Measurements from ENCODE around the gene EBF4. TPM values are rescaled to one million over a fixed set of nuclear protein-coding genes. Genes with fewer than 3 reads are reported as not detected.

Gene EBF4
- total RNA-seq, 2 experiments from 2014 or later = 0.99 to 2.4 TPM

DNA sequence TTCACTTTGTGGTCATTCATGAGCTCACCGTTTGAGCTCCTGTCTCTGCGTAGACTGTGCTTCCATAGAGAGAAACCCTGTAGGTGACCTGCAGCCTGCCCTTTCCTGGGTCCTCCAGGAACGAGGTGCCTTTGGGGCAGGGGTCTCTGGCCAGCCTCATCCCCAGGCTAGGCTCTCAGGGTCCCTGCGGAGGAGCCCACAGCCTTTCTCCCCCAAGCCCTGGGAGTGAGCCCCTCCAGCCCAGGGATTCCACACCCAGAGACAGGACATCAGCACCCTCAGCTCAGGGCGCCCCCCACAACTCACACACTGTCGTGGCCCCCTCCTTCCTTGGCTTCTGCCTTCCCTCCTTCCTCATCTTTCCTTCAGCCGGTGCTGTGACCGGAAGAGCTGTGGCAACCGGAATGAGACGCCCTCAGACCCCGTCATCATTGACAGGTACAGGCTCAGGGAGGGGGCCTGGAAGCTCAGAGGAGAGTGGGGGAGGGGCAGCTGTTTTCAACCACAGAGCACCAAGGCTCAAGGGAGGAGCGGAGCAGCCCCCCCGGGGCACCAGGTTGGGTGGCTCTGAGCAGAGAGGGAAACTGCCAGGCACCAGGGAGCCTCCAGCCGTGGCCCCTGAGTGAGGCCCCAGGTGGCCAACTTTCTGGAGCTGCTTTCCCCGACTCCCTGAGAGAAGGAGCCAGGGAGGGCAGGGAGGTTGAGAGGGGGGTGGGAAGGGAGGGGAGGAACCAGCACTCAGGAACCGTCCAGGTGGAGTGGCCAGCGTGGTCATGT is 16.8 kb downstream of the EBF4 start:
- ATAC-seq (ENCODE audit: low read depth) (no peak), DNase-seq (no peak)
- H3K4me3 Mint-ChIP-seq = no peak overlapping the region
- no peak overlapping the region for H3K27ac Mint-ChIP-seq
- H3K36me3 Mint-ChIP-seq = no peaks in the 10 kb centered on the region
- H3K27me3 Mint-ChIP-seq = no peaks in the 10 kb centered on the region
- POLR2A ChIA-PET = no interaction called here
- peaks cover 8% of the 10 kb centered on the region for H3K4me1 Mint-ChIP-seq
- H3K9me3 Mint-ChIP-seq = no peaks in the 10 kb centered on the region

DNA sequence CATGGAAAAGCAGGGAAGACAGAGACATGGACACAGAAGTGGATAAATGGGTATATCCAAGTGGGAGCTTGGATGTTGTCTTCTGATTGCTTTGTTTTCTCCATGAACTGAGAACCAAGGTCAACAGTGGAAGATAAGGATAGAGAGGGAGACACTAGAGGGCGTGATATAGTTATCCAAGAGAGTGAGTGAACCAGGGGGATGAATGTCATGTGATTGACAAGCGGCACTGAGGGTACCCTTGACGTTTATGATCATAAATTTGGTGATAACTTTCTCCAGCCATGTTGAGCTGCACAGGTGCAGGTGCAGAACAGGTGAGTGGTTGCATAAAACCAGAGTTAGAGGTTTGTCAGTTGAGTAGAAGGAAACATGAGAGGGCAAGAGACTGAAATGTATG is 20.7 kb downstream of the EBF4 start:
- DNase-seq = no peak
- no peaks in the 10 kb centered on the region for H3K4me1 Mint-ChIP-seq
- H3K4me3 Mint-ChIP-seq = no peak overlapping the region
- ATAC-seq (ENCODE audit: low read depth) = no peak
- POLR2A ChIA-PET = no interaction called here
- H3K36me3 Mint-ChIP-seq = no peaks in the 10 kb centered on the region
- no peak overlapping the region for H3K27ac Mint-ChIP-seq
- H3K9me3 Mint-ChIP-seq = no peaks in the 10 kb centered on the region
- peaks cover 2% of the 10 kb centered on the region for H3K27me3 Mint-ChIP-seq

DNA sequence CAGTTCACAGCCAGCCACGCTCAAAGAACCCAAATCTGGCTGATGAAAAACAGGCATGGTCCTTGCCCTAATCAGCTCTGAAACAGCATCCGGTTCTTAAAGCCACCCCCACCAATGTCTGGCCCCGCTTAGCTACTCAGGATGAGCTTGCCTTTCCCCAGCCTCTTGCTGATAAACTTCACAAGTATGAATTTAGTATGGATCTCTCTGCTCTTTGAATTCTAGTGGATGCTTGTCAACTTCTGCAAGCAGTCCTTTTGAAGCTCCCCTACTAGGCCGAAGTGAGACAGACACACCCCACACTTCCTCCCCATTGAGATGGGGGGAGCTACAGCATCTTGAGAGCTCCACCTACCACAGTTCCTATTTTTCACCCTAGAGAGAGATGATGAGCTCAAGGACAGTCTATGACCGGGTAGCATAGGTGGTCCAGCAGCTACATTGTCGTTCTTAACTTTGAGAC is 36.7 kb downstream of the EBF4 start:
- Mint-ChIP-seq H3K36me3 (no peaks in the 10 kb centered on the region), H3K27ac (peak overlapping the region; percentile 87), H3K4me3 (peak overlapping the region; percentile 52), H3K9me3 (peaks cover 3% of the 10 kb centered on the region), H3K27me3 (peaks cover 8% of the 10 kb centered on the region), H3K4me1 (peaks cover 7% of the 10 kb centered on the region)
- DNase-seq (no peak), ATAC-seq (ENCODE audit: low read depth) (peak; percentile 95)
- POLR2A ChIA-PET = interaction anchor here (0.6 to 2.2 kb wide), 3 partner anchors 12 to 478 kb away, joined by 3 to 23 read pairs (median 5); partner anchors contain the start of gene IDH3B

DNA sequence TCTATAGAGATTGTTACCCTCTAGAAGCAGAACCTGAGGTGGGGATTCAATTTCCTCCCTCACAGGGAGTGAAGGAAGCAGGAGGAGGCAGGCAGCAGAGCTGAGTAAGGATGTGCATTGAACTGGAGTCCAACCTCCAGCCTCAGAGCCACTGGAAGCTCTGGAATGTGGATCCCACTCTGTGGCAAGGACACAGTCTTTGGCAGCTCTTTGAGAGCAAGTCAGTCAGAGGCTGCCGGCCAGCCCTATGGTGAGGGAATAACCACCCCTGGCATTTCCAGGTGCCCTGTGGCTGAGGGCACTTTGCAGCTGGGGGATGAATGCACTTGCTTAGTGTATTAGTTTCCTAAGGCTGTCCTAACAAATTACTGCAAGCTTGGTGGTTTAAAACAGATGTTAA is 37.2 kb downstream of the EBF4 start:
- Mint-ChIP-seq H3K9me3 (peaks cover 3% of the 10 kb centered on the region), H3K36me3 (no peaks in the 10 kb centered on the region), H3K4me3 (peak overlapping the region; percentile 52), H3K27ac (peak overlapping the region; percentile 87), H3K4me1 (peaks cover 7% of the 10 kb centered on the region), H3K27me3 (peaks cover 7% of the 10 kb centered on the region)
- POLR2A ChIA-PET = interaction anchor here (2.2 kb wide), 1 partner anchor 12 kb away, joined by 23 read pairs; no protein-coding TSS in a partner anchor
- DNase-seq = no peak
- ATAC-seq (ENCODE audit: low read depth) = no peak

DNA sequence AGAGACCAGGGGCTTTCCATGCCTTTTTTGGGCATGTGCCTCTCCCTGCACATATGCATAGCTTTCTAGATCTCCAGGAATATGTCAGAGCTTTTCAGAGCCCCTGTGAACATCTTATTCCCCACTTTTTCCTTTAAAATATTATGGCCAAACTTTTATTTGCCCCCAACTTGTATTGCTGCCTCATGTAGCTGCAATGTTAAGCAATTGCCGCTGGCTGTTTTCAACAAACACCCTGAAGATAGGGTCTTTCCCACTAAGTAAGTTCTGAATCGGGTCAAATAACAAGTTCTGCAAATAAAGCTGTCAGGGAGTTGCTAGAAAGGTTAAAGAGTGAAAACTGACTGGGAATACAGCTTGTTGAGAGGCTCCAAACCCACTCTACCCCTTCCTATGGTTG is 42.3 kb downstream of the EBF4 start:
- no peak for DNase-seq
- H3K9me3 Mint-ChIP-seq = peaks cover 3% of the 10 kb centered on the region
- H3K36me3 Mint-ChIP-seq = no peaks in the 10 kb centered on the region
- H3K4me1 Mint-ChIP-seq = no peaks in the 10 kb centered on the region
- H3K4me3 Mint-ChIP-seq = no peak overlapping the region
- ATAC-seq (ENCODE audit: low read depth) = no peak
- no peak overlapping the region for H3K27ac Mint-ChIP-seq
- peaks cover 2% of the 10 kb centered on the region for H3K27me3 Mint-ChIP-seq
- POLR2A ChIA-PET = no interaction called here

DNA sequence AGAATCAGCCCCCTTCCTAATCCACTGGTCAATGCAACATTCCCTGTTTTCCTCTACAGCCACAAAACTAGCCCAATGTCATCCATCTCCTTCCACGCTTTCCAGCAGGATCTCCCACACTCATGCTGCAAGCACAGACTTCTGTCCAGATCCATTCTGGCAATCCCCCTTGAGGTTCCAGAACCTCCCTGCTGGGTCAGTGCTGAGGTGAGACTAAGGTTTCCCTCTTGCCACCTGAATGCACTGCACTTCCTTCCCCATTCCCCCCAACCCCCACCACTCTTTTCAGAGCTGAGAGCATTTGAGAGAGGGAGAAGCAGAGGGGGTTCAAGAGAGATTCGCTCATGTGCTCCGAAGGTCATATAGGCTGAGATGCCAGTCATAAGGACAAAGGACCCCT is 43.9 kb downstream of the EBF4 start:
- no peak for ATAC-seq (ENCODE audit: low read depth)
- Mint-ChIP-seq H3K27ac (no peak overlapping the region), H3K27me3 (peaks cover 2% of the 10 kb centered on the region), H3K4me1 (peaks cover 9% of the 10 kb centered on the region), H3K36me3 (no peaks in the 10 kb centered on the region), H3K9me3 (peaks cover 3% of the 10 kb centered on the region), H3K4me3 (no peak overlapping the region)
- no peak for DNase-seq
- POLR2A ChIA-PET = interaction anchor here (0.5 kb wide), 1 partner anchor 297 kb away, joined by 3 read pairs; no protein-coding TSS in a partner anchor

DNA sequence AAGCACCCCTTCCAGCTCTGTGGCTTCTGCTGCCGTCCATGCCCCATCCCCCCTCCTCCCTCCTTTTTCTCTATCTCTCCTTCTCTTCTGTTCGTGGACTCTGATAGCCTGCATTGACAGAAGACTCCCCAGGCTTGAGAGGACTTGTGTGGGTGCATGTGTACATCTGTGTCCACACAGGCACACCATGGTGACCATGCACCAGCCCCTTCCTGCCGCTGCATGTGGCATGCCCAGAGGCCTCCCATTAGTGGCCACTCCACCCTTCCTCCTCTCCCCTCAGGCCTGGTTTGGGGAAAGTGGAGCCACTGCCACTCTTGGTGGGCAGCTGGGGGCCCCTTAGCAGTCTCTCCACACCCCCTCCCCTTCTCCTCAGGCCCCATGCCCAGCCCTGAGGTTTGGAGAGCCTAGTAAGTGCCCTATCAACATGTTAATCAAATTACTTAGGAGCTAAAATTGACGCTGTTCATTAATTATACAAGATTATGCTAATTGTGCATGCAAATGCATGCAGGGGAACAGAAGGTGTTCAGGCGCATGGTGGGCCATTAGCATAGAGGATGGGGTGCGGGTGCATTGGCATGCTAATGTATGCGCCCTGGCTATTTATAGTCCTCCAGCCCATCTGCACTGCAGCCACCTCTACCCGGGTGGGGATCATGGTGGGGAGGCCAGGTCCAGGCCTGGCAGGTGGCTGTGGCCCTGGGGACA is 45.9 kb downstream of the EBF4 start:
- Mint-ChIP-seq H3K9me3 (peaks cover under 1% of the 10 kb centered on the region), H3K27me3 (peaks cover under 1% of the 10 kb centered on the region), H3K4me3 (no peak overlapping the region), H3K4me1 (peaks cover 25% of the 10 kb centered on the region), H3K36me3 (no peaks in the 10 kb centered on the region), H3K27ac (no peak overlapping the region)
- no peak for DNase-seq
- no peak for ATAC-seq (ENCODE audit: low read depth)
- POLR2A ChIA-PET = no interaction called here

DNA sequence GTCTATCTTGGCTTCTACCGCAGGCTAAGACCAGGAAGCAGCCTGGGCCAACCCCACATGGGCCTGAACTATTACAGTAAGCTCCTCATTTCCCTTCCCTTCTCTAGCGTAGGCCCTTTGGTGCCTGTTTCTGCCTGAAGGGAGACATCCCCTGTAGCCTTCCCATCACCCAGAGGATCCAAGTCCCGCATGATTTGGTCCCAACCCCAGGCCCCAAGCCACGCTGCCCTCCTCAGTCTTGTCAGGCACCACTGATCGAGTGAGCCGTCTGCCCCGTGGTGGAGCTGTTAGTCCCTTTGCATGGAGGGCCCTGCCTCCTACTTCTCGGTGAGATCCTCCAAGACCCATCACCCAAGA is 46.4 kb downstream of the EBF4 start:
- peaks cover 25% of the 10 kb centered on the region for H3K4me1 Mint-ChIP-seq
- H3K9me3 Mint-ChIP-seq = no peaks in the 10 kb centered on the region
- H3K27me3 Mint-ChIP-seq = no peaks in the 10 kb centered on the region
- H3K4me3 Mint-ChIP-seq = no peak overlapping the region
- H3K36me3 Mint-ChIP-seq = no peaks in the 10 kb centered on the region
- ATAC-seq (ENCODE audit: low read depth) (no peak), DNase-seq (no peak)
- no peak overlapping the region for H3K27ac Mint-ChIP-seq
- POLR2A ChIA-PET = no interaction called here

DNA sequence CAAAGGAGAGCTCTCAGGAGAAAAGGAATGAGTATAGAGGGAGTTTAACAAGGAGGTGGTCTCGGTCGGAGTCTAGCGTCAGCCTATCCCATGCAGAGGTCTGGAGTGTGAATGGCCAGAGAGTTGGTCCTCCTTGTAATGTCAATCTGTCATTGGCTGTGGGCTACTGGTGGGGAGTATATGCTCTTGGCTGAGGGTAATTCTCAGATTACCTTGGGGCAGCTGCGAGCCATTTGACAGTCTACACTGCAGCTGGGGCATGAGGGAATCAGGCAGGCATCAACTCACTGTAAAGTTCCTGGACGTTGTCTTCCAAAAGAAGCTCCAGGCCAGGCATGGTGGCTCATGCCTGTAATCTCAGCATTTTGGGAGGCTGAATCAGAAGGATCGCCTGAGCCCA is 48.1 kb downstream of the EBF4 start:
- Mint-ChIP-seq H3K9me3 (no peaks in the 10 kb centered on the region), H3K27me3 (no peaks in the 10 kb centered on the region), H3K27ac (peak overlapping the region; percentile 54), H3K4me1 (peaks cover 27% of the 10 kb centered on the region), H3K36me3 (no peaks in the 10 kb centered on the region), H3K4me3 (peak overlapping the region; percentile 14)
- ATAC-seq (ENCODE audit: low read depth) = no peak
- no peak for DNase-seq
- POLR2A ChIA-PET = interaction anchor here (0.7 to 2.1 kb wide), 5 partner anchors 7 to 88 kb away, joined by 3 to 23 read pairs (median 5); partner anchors contain the start of gene NOP56

DNA sequence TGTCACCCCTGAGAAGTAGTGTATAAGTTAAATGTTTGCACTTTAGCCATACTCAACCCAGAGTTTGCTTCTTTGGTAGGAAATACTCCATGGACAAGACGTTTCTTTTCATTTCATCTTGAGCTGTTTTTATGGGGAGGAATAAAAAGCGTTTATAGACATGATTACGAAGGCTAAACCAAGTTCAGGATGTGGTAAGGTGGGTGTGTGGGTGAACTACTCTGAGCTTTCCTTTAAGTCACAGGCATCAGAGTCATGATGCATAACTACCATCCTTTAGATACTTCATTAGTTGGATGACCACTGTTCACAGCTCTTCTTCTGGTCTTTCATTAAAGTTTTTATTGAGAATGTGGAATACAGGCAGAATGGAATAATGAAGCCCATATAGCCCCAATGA is 48.9 kb downstream of the EBF4 start:
- Mint-ChIP-seq H3K36me3 (no peaks in the 10 kb centered on the region), H3K27me3 (peaks cover under 1% of the 10 kb centered on the region), H3K9me3 (no peaks in the 10 kb centered on the region), H3K4me3 (peak overlapping the region; percentile 59), H3K4me1 (peaks cover 27% of the 10 kb centered on the region), H3K27ac (peak overlapping the region; percentile 75)
- ATAC-seq (ENCODE audit: low read depth) = peak; percentile 81
- POLR2A ChIA-PET = interaction anchor here (0.5 to 2.1 kb wide), 7 partner anchors 8 to 198 kb away, joined by 3 to 23 read pairs (median 5); partner anchors contain the start of gene NOP56
- DNase-seq = no peak

DNA sequence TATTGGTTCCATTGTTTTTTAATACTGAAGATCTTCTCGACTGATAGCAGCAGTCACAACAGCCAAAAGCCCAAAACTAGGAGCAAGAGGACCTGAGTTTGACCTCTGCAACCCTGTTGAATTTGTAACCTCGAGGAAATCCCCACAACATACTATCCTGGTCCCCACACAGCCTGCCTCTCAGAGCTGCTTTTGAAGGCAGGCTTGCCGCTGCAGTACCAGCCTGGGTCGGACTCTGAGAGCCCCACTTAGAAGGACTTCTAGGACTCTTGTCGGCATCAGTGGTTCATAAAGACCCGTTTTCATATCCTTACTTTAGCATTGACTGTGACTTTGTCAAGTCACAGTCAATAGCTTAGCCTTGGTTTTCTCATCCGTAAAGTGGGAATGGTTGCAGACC is 49.3 kb downstream of the EBF4 start:
- no peak for DNase-seq
- peaks cover 27% of the 10 kb centered on the region for H3K4me1 Mint-ChIP-seq
- no peaks in the 10 kb centered on the region for H3K9me3 Mint-ChIP-seq
- peak overlapping the region; percentile 59 for H3K4me3 Mint-ChIP-seq
- H3K36me3 Mint-ChIP-seq = no peaks in the 10 kb centered on the region
- H3K27me3 Mint-ChIP-seq = peaks cover 4% of the 10 kb centered on the region
- ATAC-seq (ENCODE audit: low read depth) = peak; percentile 41
- POLR2A ChIA-PET = interaction anchor here (1.0 to 2.1 kb wide), 5 partner anchors 8 to 89 kb away, joined by 3 to 23 read pairs (median 5); partner anchors contain the start of gene NOP56
- no peak overlapping the region for H3K27ac Mint-ChIP-seq

DNA sequence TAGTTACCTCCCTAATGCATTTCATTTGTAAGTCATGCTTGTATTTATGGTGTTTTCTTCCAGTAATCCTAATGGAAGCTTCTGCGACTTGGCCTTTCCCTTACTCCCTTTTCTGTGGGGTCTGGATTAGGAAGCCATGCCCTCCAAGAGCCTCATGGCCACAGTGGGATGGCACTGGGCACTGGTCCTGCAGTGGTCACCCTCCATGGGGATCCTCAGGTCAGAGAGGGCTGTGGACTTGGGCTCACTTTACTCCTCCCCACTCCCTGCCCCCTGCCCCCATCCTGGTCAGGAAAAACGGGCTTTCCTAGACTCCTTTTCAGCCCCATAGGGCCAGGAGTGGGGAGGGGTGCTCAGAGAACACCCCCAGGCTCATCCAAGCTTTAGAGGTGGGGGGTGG is 49.9 kb downstream of the EBF4 start:
- Mint-ChIP-seq H3K36me3 (no peaks in the 10 kb centered on the region), H3K4me1 (peaks cover 27% of the 10 kb centered on the region), H3K9me3 (no peaks in the 10 kb centered on the region), H3K4me3 (no peak overlapping the region), H3K27me3 (peaks cover 8% of the 10 kb centered on the region), H3K27ac (no peak overlapping the region)
- no peak for DNase-seq
- POLR2A ChIA-PET = interaction anchor here (1.2 to 2.1 kb wide), 4 partner anchors 9 to 90 kb away, joined by 4 to 23 read pairs (median 6); partner anchors contain the start of gene NOP56
- no peak for ATAC-seq (ENCODE audit: low read depth)

DNA sequence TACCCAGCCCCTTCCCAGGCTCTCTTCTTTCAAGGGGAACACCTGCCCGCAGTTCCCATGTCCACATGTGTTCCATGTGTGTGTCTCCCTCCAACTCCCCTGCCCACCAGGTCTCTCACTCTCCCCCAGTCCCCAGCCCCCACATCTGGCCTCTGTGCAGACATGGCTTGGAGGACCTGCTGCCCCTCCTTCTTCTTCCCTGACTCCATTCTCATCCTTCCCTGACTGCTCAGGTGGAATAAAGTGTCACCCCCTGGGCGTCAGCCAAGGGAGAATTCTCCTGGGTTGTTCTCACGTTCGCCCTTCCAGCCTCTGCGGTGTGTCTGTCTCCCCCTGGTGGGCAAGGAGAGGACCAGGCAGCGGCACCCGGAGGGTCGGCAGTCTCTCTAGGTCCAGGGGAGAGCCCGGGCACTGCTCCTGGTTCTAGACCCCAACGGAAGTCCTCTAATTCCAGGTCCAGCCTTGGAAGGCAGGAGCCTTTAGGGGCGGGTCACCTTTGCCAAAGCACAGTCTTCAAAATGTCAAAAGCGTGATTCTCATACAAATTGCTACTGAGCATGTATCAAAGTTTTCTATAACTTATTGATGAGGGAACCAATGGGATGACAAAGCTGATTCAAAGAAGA is 50.5 kb downstream of the EBF4 start:
- POLR2A ChIA-PET = no interaction called here
- Mint-ChIP-seq H3K9me3 (no peaks in the 10 kb centered on the region), H3K27ac (peak overlapping the region; percentile 72), H3K4me1 (peaks cover 27% of the 10 kb centered on the region), H3K36me3 (no peaks in the 10 kb centered on the region), H3K4me3 (peak overlapping the region; percentile 23), H3K27me3 (peaks cover 8% of the 10 kb centered on the region)
- ATAC-seq (ENCODE audit: low read depth) (peak; percentile 59), DNase-seq (peak; percentile 74)

Measured in activated naive CD8-positive, alpha-beta T cell treated with anti-CD3 and anti-CD28 coated beads, Interleukin-2, amount 10 ng/mL, durations not matched to agents 7 days and 5 days (primary cell).